Cortex of kidney (tissue), 1 donor: ENCODE data around the gene MAEA.

Experiments used
- DNase-seq: peaks from one replicate; lab custom pipeline; 2025; lab: John Stamatoyannopoulos, UW

The MAEA gene

DNA sequence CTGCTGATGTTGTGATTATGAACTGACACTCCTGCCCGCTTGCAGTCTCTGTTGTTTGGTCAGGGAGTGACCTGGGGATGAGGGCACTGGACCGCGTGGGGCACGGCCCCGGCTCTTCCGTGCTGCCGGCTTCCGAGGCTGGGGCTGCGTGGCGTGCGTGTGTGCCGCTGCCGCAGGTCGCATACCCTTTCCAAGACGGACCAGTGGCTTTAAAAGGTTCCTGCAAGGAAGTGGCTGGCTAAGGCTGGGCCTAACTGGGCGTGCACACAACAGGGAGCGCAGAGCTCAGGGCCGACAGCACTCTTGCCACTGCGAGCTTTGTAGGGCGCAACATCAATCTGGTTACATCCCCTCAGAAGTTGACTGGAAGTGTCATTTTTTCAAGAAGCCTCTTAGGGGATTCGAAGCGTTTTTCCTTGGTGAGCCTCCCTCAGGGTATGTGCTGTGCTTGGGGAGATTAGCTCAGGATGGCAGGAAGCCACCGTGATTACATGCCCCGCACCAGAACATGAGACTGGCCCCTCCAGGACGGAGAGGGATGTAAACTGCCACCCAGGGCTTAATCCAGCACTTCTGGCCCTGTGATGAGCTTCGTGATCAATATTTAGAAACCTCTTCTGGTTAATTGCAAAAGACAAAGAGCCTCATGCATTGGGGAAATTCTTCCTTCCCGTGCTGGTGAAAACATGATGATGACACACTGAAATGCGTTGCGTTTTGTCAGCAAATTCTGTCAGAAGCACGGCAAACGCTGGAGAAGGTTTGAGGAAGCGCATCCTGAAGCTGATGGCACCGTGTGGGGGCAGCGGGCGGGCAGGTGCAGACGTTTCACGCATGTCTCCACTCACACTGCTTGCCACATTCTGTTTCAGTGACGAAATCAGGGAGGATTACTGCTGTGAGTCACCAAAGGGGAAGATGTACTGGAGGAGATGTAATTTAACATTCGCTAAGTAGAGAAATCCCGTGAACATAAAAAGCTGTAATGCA is 11.1 kb downstream of the MAEA start:
- DNase-seq = no peak

DNA sequence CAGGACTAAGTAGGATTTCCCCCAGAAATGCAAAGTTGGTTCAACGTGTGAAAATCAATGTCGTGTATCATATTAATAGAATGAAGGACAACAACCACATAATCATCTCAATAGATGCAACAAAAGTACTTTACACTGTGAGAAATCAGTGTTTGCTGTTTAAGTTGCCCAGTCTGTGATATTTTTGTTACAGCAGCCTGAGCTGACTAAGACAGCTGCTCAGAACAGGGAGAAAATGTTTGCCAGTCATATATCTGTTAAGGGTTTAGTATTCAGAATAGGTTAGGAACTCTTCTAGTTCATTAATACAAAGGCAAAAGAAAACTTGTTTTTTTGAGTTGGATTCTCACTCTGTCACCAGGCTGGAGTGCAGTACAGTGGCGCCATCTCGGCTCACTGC is 12.5 kb downstream of the MAEA start:
- no peak for DNase-seq

DNA sequence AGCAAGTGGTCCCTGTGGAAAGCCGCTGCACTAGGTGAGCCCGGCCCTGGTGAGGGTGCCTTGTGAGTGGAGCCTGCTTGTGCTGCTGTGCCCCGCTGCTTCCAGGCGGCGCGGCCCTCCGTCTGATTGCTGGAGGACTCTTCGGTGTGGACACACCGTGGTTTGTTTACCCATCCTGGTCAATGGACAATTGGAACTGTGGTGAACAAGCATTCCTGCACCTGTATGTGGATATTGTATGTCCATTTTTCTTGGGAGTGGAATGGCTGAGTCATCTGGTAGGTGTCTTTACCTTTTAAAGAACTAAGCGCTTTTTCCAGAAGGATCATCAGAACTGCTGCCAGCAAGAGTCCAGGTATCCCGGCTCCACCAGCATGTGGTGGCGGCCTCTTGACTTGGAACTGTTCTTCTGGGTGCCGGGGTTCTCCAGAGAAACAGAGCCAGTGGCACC is 15.6 kb downstream of the MAEA start:
- DNase-seq = no peak

DNA sequence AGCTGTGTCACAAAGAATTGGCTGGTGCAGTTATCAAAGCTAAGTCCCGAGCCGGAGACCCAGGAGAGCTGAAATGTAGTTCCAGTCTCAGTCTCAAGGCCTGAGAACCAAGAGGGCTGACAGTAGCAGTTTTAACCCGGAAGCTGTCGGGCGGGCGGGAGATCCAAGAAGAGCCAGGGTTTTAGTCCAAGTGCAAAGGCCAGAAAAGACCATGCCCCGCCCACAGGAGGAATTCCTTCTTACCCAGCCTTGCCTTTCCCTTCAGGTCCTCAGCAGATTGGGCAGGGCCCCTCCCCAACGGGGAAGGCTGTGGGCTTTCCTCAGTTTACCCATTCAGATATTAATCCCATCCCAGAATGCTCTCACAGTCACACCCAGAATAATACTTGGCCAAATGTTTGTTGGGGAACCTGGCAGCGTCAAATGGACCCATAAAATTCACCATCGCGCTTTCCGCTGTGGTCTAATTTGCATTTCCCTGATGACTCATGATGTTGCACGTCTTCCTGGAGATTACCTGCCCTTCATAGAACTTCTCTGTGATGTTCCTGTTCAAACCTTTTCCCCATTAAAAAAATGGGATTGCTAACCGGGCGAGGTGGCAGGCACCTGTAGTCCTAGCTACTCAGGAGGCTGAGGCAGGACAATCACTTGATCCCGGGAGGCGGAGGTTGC is 16.2 kb downstream of the MAEA start:
- no peak for DNase-seq

DNA sequence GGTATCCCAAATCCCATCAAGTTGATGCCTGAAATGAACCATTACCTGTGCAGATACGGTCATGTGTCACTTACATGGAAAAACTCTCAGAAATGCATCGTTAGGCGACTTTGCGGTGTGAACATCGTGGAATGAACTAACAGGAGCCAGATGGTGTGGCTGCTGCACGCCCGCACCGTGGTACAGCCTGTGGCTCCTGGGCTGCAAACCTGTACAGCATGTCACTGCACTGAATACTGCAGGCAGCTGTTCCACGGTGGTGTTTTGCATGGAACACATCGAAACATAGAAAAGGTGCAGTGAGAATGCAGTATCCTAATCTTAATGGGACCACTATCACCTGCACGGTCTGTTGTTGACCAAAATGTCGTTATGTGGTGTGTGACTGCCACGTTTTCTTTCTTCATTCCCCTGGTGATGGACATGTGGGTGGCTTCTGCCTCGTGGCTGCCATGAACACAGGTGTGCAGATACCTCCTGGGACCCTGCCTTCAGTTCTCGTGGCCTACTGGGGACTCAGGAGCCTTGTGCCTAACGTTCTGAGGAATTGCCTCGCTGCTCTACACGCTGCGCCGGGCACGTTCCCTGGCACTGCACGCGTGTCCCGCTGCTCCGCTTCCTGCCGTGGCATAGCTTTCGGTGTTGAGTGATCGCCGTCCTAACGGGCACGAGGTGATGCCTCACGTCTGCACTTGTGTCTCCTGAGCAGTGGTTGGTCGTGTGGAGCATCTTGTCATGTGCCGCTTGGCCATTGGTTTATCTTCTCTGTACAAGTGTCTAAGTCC is 18.5 kb downstream of the MAEA start:
- no peak for DNase-seq

DNA sequence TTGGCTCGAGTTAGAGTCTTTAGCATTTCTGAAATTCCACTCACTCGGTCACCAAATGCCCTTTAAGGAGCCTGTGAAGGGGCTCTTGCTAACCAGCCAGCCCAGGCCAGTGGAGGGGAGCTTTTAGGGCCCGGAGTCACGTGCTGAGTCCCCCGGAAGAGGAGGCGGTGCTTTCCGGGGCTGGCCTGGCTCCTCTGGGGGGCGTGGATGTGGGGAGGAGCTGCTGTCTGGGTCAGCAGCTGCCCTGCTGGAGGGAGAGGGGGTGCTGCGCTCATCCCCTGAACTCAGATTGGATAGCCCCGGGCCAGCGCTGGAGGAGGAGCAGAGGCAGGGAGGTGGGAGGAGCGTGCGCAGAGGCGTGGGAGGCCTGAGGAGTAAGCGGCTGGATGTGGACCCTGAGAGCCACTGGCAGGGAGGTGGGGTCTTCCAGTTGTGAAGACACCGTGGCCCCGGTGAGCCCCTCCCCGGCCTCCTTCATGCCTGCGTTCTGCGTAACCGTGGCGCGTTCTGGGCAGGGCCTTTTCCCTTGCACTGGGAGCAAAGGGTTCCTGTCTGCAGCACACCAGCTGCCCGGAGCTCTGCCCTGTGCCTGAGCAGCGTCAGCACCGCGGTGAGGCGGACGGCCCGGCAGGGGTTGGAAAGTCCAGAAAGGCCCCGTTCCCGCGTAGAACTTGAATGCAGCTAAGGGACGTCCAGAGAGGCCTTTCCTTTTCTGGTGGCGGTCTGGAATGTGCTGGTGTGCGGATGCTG is 19.7 kb downstream of the MAEA start:
- DNase-seq = peak; percentile 80

DNA sequence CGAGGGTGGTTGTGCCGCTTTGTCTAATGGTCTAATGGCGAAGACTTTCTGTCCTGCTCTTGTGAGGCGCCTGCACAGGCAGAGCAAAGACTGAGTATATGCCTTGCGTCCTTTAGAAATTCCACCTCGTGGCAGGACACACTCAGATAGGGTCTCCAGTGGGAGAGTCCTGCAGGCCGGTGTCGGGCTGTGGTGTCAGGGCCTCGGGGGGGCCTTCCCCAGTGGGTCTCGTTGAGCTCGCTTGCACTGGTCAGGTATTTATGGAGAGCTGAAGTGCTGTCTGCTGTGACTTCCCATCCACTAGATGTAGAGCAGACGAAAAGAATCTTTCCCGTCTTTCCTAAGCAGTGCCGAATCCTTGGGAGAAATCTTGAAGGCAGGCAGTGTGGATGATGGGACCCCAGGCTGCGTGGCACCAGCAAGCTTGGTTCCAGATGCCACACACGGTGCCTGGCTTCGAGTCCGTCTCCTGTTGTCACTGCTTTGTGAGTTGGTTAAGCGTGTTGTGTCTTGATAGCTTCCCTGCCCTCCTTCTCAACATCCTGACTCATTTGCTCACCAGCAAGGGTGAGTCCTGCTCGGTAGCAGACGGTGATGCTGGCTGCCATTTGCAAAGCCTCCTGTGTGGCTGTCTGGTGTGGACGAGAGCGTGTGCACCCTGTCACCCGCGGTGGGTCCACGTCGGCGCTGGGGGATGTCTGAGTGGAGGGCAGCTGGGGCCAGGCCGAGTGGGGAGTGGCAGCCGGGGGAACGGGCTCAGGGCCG is 20.5 kb downstream of the MAEA start:
- DNase-seq = no peak

DNA sequence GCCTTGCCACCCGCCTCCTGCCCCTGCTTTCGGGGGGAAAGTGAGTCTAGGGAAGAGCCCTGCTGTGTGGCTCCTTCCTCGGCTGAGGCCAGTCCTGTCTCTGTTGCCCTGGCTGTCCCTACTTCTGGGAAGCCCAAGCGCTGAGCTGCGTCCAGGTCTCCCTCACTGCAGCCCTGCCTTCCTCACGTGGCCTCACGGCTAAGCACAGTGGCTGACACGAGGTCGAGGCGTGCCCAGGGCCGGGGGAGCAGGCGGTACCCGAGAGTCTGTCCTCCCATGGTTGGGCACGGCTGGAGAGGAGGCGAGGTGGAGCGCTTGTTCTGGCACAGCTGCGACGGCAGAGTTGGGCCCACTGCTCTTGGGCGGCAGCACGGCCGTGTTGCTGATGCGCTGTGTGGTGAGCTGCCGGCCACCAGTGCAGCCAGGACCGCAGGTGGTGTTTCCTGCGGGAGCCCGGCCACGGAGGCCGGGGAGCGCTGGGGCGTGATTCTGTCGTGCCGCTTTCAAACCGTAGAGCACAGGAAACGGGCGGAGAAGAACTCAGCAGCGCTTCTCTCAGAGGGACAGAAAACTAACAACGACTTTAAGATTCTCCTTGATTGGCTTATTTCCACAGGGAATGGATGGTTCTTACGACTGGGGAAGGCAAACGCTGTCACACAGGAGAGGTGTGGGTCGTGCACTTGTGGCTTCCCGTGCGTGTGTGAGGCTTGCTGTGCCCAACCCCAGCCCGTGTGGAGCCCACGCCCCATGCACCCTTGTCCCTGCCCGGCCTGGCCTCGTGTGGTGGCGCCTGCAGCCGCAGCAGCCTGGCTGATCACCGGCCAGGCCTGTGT is 21.3 kb downstream of the MAEA start:
- DNase-seq = no peak

DNA sequence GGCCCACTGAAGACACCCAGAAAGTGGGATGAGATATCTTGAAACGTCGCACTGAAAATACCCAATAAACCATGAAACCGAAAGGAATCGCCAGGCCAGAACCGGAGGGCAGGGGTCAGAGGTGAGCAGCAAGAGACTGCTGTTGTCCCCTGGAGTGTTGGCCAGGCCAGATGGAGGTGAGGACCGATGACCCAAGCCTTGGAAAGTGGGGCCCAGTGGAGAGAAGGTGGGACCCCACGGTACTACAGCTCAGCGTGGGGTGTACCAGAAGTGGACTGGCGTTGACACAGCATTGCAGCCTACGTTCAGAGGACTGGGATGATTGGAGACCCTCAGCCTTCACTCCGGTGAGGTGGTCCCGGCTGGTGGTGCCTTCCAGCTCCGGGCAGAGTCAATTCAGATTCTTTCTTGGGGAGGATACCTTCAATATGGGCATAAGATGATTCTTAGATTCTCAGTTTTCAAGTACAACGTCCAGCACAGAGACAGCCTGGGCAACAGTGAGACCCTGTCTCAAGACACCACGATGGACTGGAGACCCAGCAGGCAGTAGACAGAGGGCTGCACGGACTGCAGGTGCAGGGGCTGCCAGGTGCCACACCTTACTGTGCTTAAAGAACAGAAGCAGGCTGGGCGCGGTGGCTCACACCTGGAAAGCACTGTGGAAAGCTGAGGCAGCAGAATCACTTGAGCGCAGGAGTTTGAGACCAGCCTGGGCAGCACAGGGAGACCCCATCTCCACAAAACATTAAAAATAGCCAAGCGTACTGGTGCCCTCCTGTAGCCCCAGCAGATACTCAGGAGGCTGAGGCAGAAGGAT is 23.3 kb downstream of the MAEA start:
- DNase-seq = no peak

DNA sequence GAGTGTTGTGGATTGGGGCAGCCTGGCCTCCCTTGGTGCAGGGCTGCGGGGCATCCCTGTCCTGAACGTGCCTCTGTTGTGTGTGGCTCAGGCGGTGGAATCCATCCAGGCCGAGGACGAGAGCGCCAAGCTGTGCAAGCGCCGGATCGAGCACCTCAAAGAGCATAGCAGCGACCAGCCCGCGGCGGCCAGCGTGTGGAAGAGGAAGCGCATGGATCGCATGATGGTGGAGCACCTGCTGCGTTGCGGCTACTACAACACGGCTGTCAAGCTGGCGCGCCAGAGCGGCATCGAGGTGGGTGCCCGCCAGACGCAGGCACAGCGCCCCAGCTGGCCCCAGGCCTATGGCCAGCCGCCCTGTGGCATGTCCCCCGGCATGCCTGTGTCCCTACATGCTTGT is 25.6 kb downstream of the MAEA start:
- DNase-seq = no peak

DNA sequence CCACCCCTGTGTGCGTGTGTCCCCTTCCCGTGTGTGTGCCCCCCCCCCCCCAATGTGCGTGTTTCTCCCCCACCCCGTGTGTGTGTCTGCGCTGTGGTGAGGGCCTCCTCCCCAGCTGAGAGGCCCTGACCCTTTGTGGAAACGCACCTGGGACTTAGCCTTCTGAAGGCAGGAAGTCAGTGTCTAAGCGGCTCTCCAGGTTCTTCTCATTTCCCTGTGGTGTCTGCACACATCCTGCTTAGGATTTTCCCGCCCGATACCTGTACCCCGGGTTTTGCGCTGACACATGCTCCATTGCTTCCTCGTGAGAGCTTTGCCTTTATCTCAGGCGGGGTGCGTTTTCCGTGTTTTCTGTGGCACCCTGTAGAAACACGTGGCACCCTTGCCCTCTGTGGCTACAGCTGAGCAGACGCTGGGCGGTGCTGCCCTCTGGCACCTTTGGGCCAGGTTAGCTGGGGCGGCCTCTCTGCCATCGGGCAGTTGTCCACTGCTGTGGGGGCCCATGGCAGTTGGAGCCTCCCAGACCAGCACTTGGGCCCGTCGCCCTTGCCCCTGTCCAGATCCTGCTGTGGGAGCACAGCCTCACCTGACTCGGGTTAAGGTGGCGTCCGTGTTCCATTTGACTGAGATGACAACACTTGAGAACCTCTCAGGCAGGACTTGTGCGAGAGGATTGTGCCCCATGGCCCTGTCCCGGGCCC is 26.3 kb downstream of the MAEA start:
- DNase-seq = no peak

DNA sequence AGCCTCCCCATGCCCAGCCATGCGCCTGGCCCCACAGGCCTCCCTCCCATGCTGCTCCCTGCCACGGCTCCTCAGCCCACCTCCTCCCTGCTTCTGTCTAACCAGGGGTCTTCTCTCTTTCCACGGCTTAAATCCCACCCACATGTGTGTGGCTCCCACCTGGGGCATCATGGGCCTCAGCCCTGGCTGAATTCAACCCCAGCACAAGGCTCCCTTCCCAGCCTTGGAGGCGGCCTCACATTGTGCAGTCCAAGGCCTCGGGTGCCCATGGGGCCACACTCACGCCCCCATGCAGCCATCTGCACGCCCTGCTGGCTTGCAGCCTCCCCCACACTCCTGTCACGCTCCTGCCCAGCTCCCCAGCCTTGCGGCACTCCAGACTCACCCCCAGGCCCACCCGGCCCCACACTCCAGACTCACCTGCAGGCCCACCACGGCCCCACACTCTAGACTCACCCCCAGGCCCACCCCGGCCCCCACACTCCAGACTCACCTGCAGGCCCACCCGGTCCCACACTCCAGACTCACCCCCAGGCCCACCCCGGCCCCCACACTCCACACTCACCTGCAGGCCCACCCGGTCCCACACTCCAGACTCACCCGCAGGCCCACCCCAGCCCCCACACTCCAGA is 27.0 kb downstream of the MAEA start:
- no peak for DNase-seq

DNA sequence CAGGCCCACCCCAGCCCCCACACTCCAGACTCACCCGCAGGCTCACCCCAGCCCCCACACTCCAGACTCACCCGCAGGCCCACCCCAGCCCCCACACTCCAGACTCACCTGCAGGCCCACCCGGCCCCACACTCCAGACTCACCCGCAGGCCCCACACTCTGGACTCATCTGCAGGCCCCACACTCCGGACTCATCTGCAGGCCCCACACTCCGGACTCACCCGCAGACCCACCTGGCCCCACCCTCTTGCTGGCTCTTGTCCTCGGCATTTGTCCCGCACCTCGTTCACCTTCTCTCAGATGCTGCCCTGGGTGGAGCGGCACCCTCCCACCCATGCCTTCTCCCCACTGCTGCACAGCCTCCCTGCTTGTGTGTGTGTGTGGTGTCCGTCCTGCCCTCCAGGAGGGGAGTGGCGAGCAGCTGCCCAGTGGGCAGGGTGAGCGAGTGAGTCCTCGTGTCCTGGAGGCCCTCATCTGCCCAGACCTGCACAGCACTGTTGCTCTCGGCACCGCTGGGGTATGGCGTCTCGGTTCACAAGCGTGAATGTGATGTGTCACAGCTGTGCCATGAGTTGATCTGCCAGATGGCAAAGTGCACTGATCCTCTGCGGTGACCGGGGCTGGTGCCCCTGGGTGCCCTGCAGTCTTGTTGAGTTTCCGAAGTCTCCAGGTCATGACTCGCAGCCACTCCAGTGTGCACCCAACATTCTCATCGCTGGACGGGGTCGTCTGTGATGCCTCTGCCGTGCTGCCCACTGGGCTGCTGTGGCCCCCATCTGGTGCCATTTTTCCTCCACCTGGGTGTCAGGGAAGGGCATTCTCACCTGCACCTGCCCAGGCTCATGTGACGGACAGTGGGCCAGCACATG is 27.7 kb downstream of the MAEA start:
- DNase-seq = no peak

DNA sequence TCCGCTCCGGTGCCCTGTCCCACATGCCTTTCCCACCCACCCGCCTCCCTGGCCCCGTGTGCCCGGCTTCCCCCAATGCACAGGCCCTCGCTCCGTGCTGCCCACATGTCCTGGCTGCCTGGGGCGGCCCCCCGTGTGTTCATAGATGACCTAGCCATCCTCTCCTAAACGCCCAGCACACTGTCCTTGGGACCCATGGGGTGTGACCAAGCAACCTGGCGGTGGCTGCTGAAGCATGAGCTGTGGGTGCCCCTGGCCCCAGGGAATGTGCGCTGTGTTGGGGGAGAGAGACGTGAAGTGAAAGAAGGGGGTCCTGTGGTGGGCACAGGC is 28.3 kb downstream of the MAEA start:
- DNase-seq = no peak

DNA sequence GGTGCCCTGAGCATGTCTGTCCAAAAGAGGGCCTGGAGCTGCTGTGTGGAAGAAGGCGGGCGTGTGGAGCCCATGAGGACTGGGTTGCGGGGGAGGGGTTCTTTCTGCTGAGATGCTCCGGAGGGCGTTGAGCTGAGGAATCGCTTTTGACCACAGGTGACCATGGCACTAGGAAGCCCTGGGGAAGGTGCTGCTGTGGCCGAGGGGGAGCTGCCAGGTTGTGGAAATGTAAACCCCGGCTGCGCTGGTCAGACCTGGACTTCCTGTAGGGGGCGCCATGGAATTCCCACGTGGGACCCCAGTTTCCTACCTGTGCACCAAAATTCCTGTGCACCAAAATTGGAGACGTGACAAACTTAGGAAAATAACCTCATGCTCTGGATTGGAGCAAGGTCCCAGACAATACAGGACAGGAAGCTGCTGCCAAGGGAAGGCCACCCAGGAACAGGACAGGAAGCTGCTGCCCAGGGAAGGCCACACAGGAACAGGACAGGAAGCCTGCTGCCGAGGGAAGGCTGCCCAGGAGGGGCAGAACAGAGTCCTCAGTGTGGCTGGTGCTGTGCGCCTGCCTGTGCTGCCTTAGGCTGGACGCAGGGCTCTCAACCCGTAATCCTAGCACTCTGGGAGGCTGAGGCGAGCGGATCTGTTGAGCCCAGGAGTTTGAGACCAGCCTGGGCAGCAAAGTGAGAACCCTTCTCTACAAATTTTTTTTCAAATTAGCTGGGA is 29.0 kb downstream of the MAEA start:
- DNase-seq = no peak

DNA sequence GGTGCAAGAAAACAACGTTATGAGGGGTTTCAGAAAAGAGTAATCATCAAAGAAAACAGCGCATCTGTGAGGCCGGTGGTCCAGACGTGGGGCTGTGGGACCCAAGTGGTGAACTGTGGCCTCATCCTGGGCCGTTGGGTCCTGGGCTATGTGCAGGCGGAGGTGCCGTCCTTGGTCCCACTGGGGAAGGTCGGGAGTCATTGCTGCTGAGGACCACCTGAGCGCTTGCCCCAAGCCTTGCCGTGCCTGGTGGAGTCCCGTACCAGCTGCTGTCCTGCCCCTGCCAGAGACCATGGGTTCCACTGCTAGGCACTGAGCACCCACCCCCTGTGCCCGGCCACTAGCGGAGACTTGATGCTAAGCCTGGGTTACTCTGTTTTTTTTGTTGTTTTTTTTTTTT is 31.8 kb downstream of the MAEA start:
- DNase-seq = no peak
